H1 (cell line): ENCODE measurements around the gene PEPD. TPM values are rescaled to one million over a fixed set of nuclear protein-coding genes. Genes with fewer than 3 reads are reported as not detected.

Source experiments
- BCL11A ChIP-seq, 2 experiments: IDR thresholded peaks; one replicate each; pipeline ENCODE4 v1.6.1; 2011; ENCODE audit warnings: low read depth in 2 of 2, low read length in 2 of 2, mild to moderate bottlenecking in 2 of 2
- CBX5 ChIP-seq: fragments of 300-800, 300-1000 bp; sonication (generic); IDR thresholded peaks from 2 replicates; pipeline ENCODE4 v1.7.1; 2016; ENCODE audit warnings: antibody characterized with exemption, low read length, low read depth
- CEBPB ChIP-seq: IDR thresholded peaks from 2 replicates; pipeline ENCODE4 v1.6.1; 2012; ENCODE audit warnings: low read depth, low read length
- CHD7 ChIP-seq: fragments of 300-600 bp; sonication (generic); IDR thresholded peaks from 2 replicates; pipeline ENCODE4 v1.7.1; 2012; ENCODE audit warnings: low read length, moderate library complexity, mild to moderate bottlenecking, inconsistent platforms; ENCODE audit not compliant: insufficient replicate concordance
- EGR1 ChIP-seq: IDR thresholded peaks from 2 replicates; pipeline ENCODE4 v1.6.1; 2011; ENCODE audit warnings: low read depth, low read length, borderline replicate concordance
- EP300 ChIP-seq, 2 experiments: IDR thresholded peaks; 1 replicate in 1 of 2; 2 replicates in 1 of 2; pipeline ENCODE4 v1.6.1; 2011 to 2012; ENCODE audit warnings: low read depth in 2 of 2, low read length in 2 of 2, mild to moderate bottlenecking in 2 of 2, borderline replicate concordance in 1 of 2, inconsistent platforms in 1 of 2, moderate library complexity in 1 of 2
- PHF8 ChIP-seq: fragments of 200-600 bp; sonication (generic); conservative IDR thresholded peaks from 2 replicates; pipeline ENCODE4 v1.7.1; 2012; ENCODE audit warnings: low read depth, mild to moderate bottlenecking, inconsistent platforms, low read length, moderate library complexity
- RAD21 ChIP-seq, 2 experiments: IDR thresholded peaks in 1 of 2; conservative IDR thresholded peaks in 1 of 2; 2 replicates each; pipeline ENCODE4 v1.6.1; 2011; ENCODE audit warnings: low read depth in 2 of 2, low read length in 2 of 2, improper control_type of control experiment in 1 of 2, inconsistent platforms in 1 of 2, mild to moderate bottlenecking in 1 of 2, moderate library complexity in 1 of 2
- RXRA ChIP-seq: IDR thresholded peaks from 2 replicates; pipeline ENCODE4 v1.6.1; 2011; ENCODE audit warnings: low read depth, mild to moderate bottlenecking, low read length, moderate library complexity; ENCODE audit not compliant: insufficient read depth
- ZNF274 ChIP-seq: IDR thresholded peaks from 2 replicates; pipeline ENCODE4 v1.7.0; 2012; ENCODE audit warnings: low read length, borderline replicate concordance; ENCODE audit errors: extremely low read depth
- polyA plus RNA-seq, 7 experiments: library from polyadenylated mRNA; depleted of rRNA in 3 of 7; stranded (reverse) in 5 of 7; unstranded in 2 of 7; fragments of >200 nt in 5 of 7; fragments of 200-250 nt in 2 of 7; gene quantifications; 1 replicate in 5 of 7; 2 replicates in 1 of 7; 4 replicates in 1 of 7; pipeline versions ENCODE4 v1.2.1 to v1.2.3, GENCODE V29; 2011 to 2013; ENCODE audit warnings: missing spikeins in 2 of 7, mixed read lengths in 2 of 7
- total RNA-seq: library from RNA; stranded (reverse); fragmentation: NEBNext Ultra II Directional; extraction: Animal tissue kit (Norgen Biotek cat#: 25700); gene quantifications from 2 replicates; pipeline ENCODE4 v1.2.1, GENCODE V29; 2021

The PEPD gene
- total and polyA plus RNA-seq, 2 of the 8 experiments (the other 6 are each of a cell fraction or from before 2014, with no cell fraction given), result 84.1 to 178 TPM

GRCh38 chr19:33441277-33441699, 80.3 kb downstream of the PEPD start (continued):
- TF ChIP-seq CHD7 (no peak), BCL11A (IDR thresholded peaks at IDR 0.05; ENCODE audit: low read depth in 2 of 2, low read length in 2 of 2) (no peak), ZNF274 (no peak), CBX5 (no peak), CEBPB (no peak), PHF8 (no peak), RAD21 (IDR thresholded peaks at IDR 0.05 in 1 of 2, conservative IDR thresholded peaks at IDR 0.05 in 1 of 2; ENCODE audit: low read depth in 2 of 2, low read length in 2 of 2) (no peak), EP300 (IDR thresholded peaks at IDR 0.05; ENCODE audit: borderline replicate concordance in 1 of 2, low read depth in 2 of 2, low read length in 2 of 2) (no peak), RXRA (no peak), EGR1 (no peak)
- TF ChIP-seq, all 59 proteins: peak for 0
